WTC11 (cell line): ENCODE measurements around the gene EEFSEC. TPM values are rescaled to one million over a fixed set of nuclear protein-coding genes. Genes with fewer than 3 reads are reported as not detected.

Experiments
- ATAC-seq: fragments of 200-7000 bp; cut with Tn5 transposase; 2 replicates; pipeline ENCODE4 v1.10.0; 2021; ENCODE audit warnings: mild to moderate bottlenecking, moderate library complexity
- CTCF ChIA-PET: fragments of 300-600 bp; sonication (Branson Sonifier 250); formaldehyde crosslinking; loops from one replicate; lab custom pipeline; 2021; ENCODE audit warnings: antibody characterized with exemption; lab: Charles Lee
- POLR2A ChIA-PET: fragments of 350-600 bp; sonication (Branson Sonifier 250); formaldehyde crosslinking; loops from one replicate; lab custom pipeline; 2021; ENCODE audit warnings: antibody characterized with exemption; lab: Charles Lee
- DNase-seq: peaks from one replicate; pipeline ENCODE4 v3.0.0; 2021; ENCODE audit warnings: low spot score
- H3K27ac Mint-ChIP-seq: 2 replicates; pipeline ENCODE4 v1.8.0; 2021; ENCODE audit warnings: mixed read lengths
- H3K27me3 Mint-ChIP-seq: 2 replicates; pipeline ENCODE4 v1.8.0; 2021; ENCODE audit warnings: low read depth, mild to moderate bottlenecking, moderate library complexity, mixed read lengths
- H3K36me3 Mint-ChIP-seq: 2 replicates; pipeline ENCODE4 v1.8.0; 2021; ENCODE audit warnings: mixed read lengths
- H3K4me1 Mint-ChIP-seq: 2 replicates; pipeline ENCODE4 v1.8.0; 2022; ENCODE audit warnings: mixed read lengths
- H3K4me3 Mint-ChIP-seq: 2 replicates; pipeline ENCODE4 v1.8.0; 2021; ENCODE audit warnings: mild to moderate bottlenecking, moderate library complexity, mixed read lengths
- H3K9me3 Mint-ChIP-seq: 2 replicates; pipeline ENCODE4 v1.8.0; 2021; ENCODE audit warnings: mixed read lengths
- ETV6 ChIP-seq: sonication (generic); formaldehyde crosslinking; IDR thresholded peaks from 2 replicates; pipeline ENCODE4 v1.8.1; 2022; ENCODE audit warnings: mild to moderate bottlenecking, missing genetic modification reagents
- FOXJ3 ChIP-seq: sonication (generic); formaldehyde crosslinking; IDR thresholded peaks from 2 replicates; pipeline ENCODE4 v1.9.0; 2021; ENCODE audit warnings: missing genetic modification reagents, mild to moderate bottlenecking, borderline replicate concordance
- GABPB1 ChIP-seq: sonication (generic); formaldehyde crosslinking; IDR thresholded peaks from 2 replicates; pipeline ENCODE4 v1.8.1; 2023; ENCODE audit warnings: mild to moderate bottlenecking, missing genetic modification reagents
- GTF2I ChIP-seq: fragments of 250-450 bp; sonication (Bioruptor Pico); conservative IDR thresholded peaks from 2 replicates; pipeline ENCODE4 v1.4.0; 2021; ENCODE audit warnings: mild to moderate bottlenecking
- IRF2 ChIP-seq: sonication (generic); formaldehyde crosslinking; IDR thresholded peaks from 2 replicates; pipeline ENCODE4 v1.8.0; 2022; ENCODE audit warnings: low read depth, missing genetic modification reagents, borderline replicate concordance
- JUN ChIP-seq: sonication (generic); formaldehyde crosslinking; IDR thresholded peaks from 2 replicates; pipeline ENCODE4 v1.8.0; 2023; ENCODE audit warnings: mild to moderate bottlenecking, missing genetic modification reagents
- MXD4 ChIP-seq: fragments of 250-450 bp; sonication (Bioruptor Pico); IDR thresholded peaks from 2 replicates; pipeline ENCODE4 v1.8.0; 2021; ENCODE audit warnings: mild to moderate bottlenecking, moderate library complexity, borderline replicate concordance
- NFYB ChIP-seq: sonication (generic); formaldehyde crosslinking; conservative IDR thresholded peaks from 2 replicates; pipeline ENCODE4 v1.8.0; 2022; ENCODE audit warnings: low read depth, missing genetic modification reagents
- NR2C2 ChIP-seq: sonication (generic); formaldehyde crosslinking; IDR thresholded peaks from 2 replicates; pipeline ENCODE4 v1.8.0; 2022; ENCODE audit warnings: mild to moderate bottlenecking, missing genetic modification reagents
- PRRX2 ChIP-seq: fragments of 250-450 bp; sonication (Bioruptor Pico); IDR thresholded peaks from 2 replicates; pipeline ENCODE4 v1.8.0; 2021; ENCODE audit warnings: mild to moderate bottlenecking
- RORB ChIP-seq: fragments of 250-450 bp; sonication (Bioruptor Pico); IDR thresholded peaks from 2 replicates; pipeline ENCODE4 v1.9.0; 2021; ENCODE audit warnings: mild to moderate bottlenecking
- SMAD3 ChIP-seq: sonication (generic); formaldehyde crosslinking; IDR thresholded peaks from 2 replicates; pipeline ENCODE4 v1.8.0; 2022; ENCODE audit warnings: missing genetic modification reagents, mild to moderate bottlenecking, borderline replicate concordance
- TCF7 ChIP-seq: sonication (generic); formaldehyde crosslinking; IDR thresholded peaks from 2 replicates; pipeline ENCODE4 v1.8.0; 2022; ENCODE audit warnings: mild to moderate bottlenecking, low read depth, missing genetic modification reagents, moderate library complexity
- TEAD4 ChIP-seq: sonication (generic); formaldehyde crosslinking; IDR thresholded peaks from 2 replicates; pipeline ENCODE4 v1.8.0; 2022; ENCODE audit warnings: mild to moderate bottlenecking, missing genetic modification reagents
- TP53 ChIP-seq: sonication (generic); formaldehyde crosslinking; IDR thresholded peaks from 2 replicates; pipeline ENCODE4 v1.8.1; 2023; ENCODE audit warnings: mild to moderate bottlenecking, missing genetic modification reagents
- ZNF263 ChIP-seq: sonication (generic); formaldehyde crosslinking; IDR thresholded peaks from 2 replicates; pipeline ENCODE4 v1.8.1; 2022; ENCODE audit warnings: low read depth, mild to moderate bottlenecking, moderate library complexity, missing genetic modification reagents
- total RNA-seq: library from RNA; stranded (reverse); gene quantifications from 3 replicates; pipeline ENCODE4 v1.2.3, GENCODE V29; 2021
- TF ChIP-seq, protein P1 (sequence below): sonication (generic); formaldehyde crosslinking; IDR thresholded peaks from 2 replicates; pipeline ENCODE4 v1.8.1; 2023; ENCODE audit warnings: mild to moderate bottlenecking, missing genetic modification reagents, moderate library complexity
- TF ChIP-seq, protein P2 (sequence below): fragments of 250-450 bp; sonication (Bioruptor Pico); IDR thresholded peaks from 2 replicates; pipeline ENCODE4 v1.9.0; 2021; ENCODE audit warnings: mild to moderate bottlenecking
- TF ChIP-seq, protein P3 (sequence below): sonication (generic); formaldehyde crosslinking; IDR thresholded peaks from 2 replicates; pipeline ENCODE4 v1.8.1; 2022; ENCODE audit warnings: missing genetic modification reagents, borderline replicate concordance
- TF ChIP-seq, protein P4 (sequence below): sonication (generic); formaldehyde crosslinking; IDR thresholded peaks from 2 replicates; pipeline ENCODE4 v1.8.0; 2022; ENCODE audit warnings: mild to moderate bottlenecking, missing genetic modification reagents

Gene EEFSEC
- total RNA-seq, 1 experiment from 2014 or later, result 13.7 TPM

DNA sequence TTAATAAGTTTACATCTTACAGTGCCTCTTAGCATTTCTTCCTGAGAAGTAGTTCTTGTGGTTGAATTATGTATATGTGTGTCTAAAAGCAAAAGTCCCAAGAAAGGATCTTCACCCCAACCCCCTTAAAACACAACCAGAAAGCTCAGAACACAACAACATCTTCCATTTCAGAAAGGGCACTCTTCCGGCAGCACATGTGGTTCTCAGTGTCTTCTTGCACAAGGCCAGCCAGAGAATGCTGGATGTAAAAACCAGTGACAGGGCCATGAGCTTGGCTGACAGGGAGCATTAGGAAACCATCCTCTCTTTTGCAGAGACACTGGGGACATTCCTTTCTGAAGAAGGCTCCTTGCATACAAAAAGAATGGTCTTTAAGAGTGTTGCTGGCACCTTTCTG, 45.0 kb downstream of the EEFSEC start:
- Mint-ChIP-seq H3K27me3 (no peaks in the 10 kb centered on the region), H3K27ac (no peak overlapping the region), H3K4me1 (peaks cover 39% of the 10 kb centered on the region), H3K36me3 (no peaks in the 10 kb centered on the region), H3K4me3 (no peak overlapping the region), H3K9me3 (no peaks in the 10 kb centered on the region)
- no peak for ATAC-seq
- DNase-seq, result no peak
- no peak for TF ChIP-seq TCF7 (CRISPR knock-in tag)
- no peak for TF ChIP-seq MXD4 (CRISPR knock-in tag)
- TF ChIP-seq, protein P1, sequence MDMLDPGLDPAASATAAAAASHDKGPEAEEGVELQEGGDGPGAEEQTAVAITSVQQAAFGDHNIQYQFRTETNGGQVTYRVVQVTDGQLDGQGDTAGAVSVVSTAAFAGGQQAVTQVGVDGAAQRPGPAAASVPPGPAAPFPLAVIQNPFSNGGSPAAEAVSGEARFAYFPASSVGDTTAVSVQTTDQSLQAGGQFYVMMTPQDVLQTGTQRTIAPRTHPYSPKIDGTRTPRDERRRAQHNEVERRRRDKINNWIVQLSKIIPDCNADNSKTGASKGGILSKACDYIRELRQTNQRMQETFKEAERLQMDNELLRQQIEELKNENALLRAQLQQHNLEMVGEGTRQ, result no peak
- TF ChIP-seq, protein P2, sequence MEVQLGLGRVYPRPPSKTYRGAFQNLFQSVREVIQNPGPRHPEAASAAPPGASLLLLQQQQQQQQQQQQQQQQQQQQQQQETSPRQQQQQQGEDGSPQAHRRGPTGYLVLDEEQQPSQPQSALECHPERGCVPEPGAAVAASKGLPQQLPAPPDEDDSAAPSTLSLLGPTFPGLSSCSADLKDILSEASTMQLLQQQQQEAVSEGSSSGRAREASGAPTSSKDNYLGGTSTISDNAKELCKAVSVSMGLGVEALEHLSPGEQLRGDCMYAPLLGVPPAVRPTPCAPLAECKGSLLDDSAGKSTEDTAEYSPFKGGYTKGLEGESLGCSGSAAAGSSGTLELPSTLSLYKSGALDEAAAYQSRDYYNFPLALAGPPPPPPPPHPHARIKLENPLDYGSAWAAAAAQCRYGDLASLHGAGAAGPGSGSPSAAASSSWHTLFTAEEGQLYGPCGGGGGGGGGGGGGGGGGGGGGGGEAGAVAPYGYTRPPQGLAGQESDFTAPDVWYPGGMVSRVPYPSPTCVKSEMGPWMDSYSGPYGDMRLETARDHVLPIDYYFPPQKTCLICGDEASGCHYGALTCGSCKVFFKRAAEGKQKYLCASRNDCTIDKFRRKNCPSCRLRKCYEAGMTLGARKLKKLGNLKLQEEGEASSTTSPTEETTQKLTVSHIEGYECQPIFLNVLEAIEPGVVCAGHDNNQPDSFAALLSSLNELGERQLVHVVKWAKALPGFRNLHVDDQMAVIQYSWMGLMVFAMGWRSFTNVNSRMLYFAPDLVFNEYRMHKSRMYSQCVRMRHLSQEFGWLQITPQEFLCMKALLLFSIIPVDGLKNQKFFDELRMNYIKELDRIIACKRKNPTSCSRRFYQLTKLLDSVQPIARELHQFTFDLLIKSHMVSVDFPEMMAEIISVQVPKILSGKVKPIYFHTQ (CRISPR knock-in tag), result no peak
- TF ChIP-seq PRRX2, result no peak
- no peak for TF ChIP-seq SMAD3 (CRISPR knock-in tag)
- no peak for TF ChIP-seq ETV6 (CRISPR knock-in tag)
- TF ChIP-seq, protein P3, sequence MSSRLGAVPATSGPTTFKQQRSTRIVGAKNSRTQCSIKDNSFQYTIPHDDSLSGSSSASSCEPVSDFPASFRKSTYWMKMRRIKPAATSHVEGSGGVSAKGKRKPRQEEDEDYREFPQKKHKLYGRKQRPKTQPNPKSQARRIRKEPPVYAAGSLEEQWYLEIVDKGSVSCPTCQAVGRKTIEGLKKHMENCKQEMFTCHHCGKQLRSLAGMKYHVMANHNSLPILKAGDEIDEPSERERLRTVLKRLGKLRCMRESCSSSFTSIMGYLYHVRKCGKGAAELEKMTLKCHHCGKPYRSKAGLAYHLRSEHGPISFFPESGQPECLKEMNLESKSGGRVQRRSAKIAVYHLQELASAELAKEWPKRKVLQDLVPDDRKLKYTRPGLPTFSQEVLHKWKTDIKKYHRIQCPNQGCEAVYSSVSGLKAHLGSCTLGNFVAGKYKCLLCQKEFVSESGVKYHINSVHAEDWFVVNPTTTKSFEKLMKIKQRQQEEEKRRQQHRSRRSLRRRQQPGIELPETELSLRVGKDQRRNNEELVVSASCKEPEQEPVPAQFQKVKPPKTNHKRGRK (CRISPR knock-in tag), result no peak
- TF ChIP-seq RORB, result no peak
- no peak for TF ChIP-seq IRF2
- TF ChIP-seq, protein P4, sequence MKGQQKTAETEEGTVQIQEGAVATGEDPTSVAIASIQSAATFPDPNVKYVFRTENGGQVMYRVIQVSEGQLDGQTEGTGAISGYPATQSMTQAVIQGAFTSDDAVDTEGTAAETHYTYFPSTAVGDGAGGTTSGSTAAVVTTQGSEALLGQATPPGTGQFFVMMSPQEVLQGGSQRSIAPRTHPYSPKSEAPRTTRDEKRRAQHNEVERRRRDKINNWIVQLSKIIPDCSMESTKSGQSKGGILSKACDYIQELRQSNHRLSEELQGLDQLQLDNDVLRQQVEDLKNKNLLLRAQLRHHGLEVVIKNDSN (CRISPR knock-in tag), result no peak
- TF ChIP-seq FOXJ3 (CRISPR knock-in tag), result no peak
- no peak for TF ChIP-seq GTF2I (CRISPR knock-in tag)
- no peak for TF ChIP-seq NR2C2 (CRISPR knock-in tag)
- no peak for TF ChIP-seq JUN (CRISPR knock-in tag)
- no peak for TF ChIP-seq ZNF263 (CRISPR knock-in tag)
- no peak for TF ChIP-seq TP53 (CRISPR knock-in tag)
- TF ChIP-seq TEAD4, result no peak
- TF ChIP-seq GABPB1, result no peak
- CTCF ChIA-PET, result interaction anchor here (2.2 kb wide), 1 partner anchor 28 kb away, joined by 5 read pairs; no protein-coding TSS in a partner anchor
- POLR2A ChIA-PET, result interaction anchor here (1.0 kb wide), 1 partner anchor 235 kb away, joined by 3 read pairs; no protein-coding TSS in a partner anchor

- ATAC-seq (no peak), DNase-seq (no peak)
- no peak overlapping the region for H3K4me3 Mint-ChIP-seq
- POLR2A ChIA-PET, result no interaction called here
- no peaks in the 10 kb centered on the region for H3K9me3 Mint-ChIP-seq
- no peaks in the 10 kb centered on the region for H3K36me3 Mint-ChIP-seq
- CTCF ChIA-PET, result no interaction called here
- H3K4me1 Mint-ChIP-seq, result peaks cover 33% of the 10 kb centered on the region
- no peak for TF ChIP-seq NFYB
- no peak overlapping the region for H3K27ac Mint-ChIP-seq
- H3K27me3 Mint-ChIP-seq, result no peaks in the 10 kb centered on the region
Measured at GRCh38 chr3:128199110-128199509, 45.8 kb downstream of the EEFSEC start.
